Right lobe of liver (tissue), 6 donors: Measurements from ENCODE around the gene PPP1R1C. TPM values are rescaled to one million over a fixed set of nuclear protein-coding genes. Genes with fewer than 3 reads are reported as not detected.

ENCODE experiments used
- ATAC-seq, 4 donors: fragments of 200-7000 bp; cut with Tn5 transposase; one replicate each; pipeline ENCODE4 v1.9.1; 2020; ENCODE audit warnings: mild to moderate bottlenecking in 4 of 4, moderate library complexity in 4 of 4
- DNase-seq, 3 donors: peaks; one replicate each; pipeline ENCODE4 v3.0.0-alpha.2; 2020
- H3K27ac ChIP-seq, 3 donors: fragments of 200-600 bp; one replicate each; pipeline ENCODE4 v1.8.0; 2022
- H3K27me3 ChIP-seq, 2 donors: fragments of 200-600 bp; one replicate each; pipeline ENCODE4 v1.8.0; 2022
- H3K36me3 ChIP-seq, 4 donors: fragments of 200-600 bp; sonication (generic) in 1 of 4; one replicate each; pipeline versions ENCODE4 v1.5.1 to v1.8.0; 2017 to 2022; ENCODE audit warnings: control low read depth in 1 of 4
- H3K4me1 ChIP-seq, 4 donors: fragments of 200-600 bp; sonication (generic) in 1 of 4; one replicate each; pipeline versions ENCODE4 v1.5.1 to v1.8.0; 2017 to 2022; ENCODE audit warnings: control low read depth in 1 of 4
- H3K4me3 ChIP-seq, 3 donors: fragments of 200-600 bp; one replicate each; pipeline ENCODE4 v1.8.0; 2022
- H3K9me3 ChIP-seq, 4 donors: fragments of 200-600 bp; sonication (generic) in 1 of 4; one replicate each; pipeline versions ENCODE4 v1.5.1 to v1.8.0; 2017 to 2022; ENCODE audit warnings: control low read depth in 1 of 4
- CTCF ChIP-seq, 4 donors: fragments of 200-600 bp in 3 of 4; fragments of 450-650 bp in 1 of 4; IDR thresholded peaks; one replicate each; pipeline versions ENCODE4 v1.5.1 to v1.8.0; 2016 to 2022; ENCODE audit warnings: antibody characterized with exemption in 4 of 4, mild to moderate bottlenecking in 2 of 4
- POLR2A ChIP-seq: fragments of 450-650 bp; IDR thresholded peaks from one replicate; pipeline ENCODE4 v1.6.1; 2017; ENCODE audit warnings: antibody characterized with exemption, mild to moderate bottlenecking
- WGBS: methylation state at CpG from one replicate; pipeline ENCODE4 v1.1.6; 2018; ENCODE audit warnings: low coverage, low lambda C conversion rate; ENCODE audit not compliant: insufficient coverage; ENCODE audit errors: missing lambda C conversion rate; 5-methylcytosine and 5-hydroxymethylcytosine counted together
- intact Hi-C, 2 donors: fragments of 100-400 bp; cut with DNase I; formaldehyde crosslinking; loops; one replicate each; pipeline versions ENCODE4 v1.11.2 to v1.14.1; 2022
- total RNA-seq, 6 experiments: library from RNA; depleted of rRNA in 2 of 6; stranded (reverse); fragments of >200 nt in 2 of 6; fragmentation: NEBNext Ultra II Directional in 3 of 6; extraction: Animal tissue kit (Norgen Biotek cat#: 25700) in 3 of 6; gene quantifications; one replicate each; pipeline versions ENCODE4 v1.1.0 to v1.2.4, GENCODE V29; 2016 to 2023
- donor health status: DM: no; HTN: yes; CAD: no.
- donor health status: DM: no; HTN: no; CAD: no.
- donor health status: DM: no; HTN: no; CAD: no.
- donor health status: DM: no; HTN: yes; CAD: no.
- donor health status: DM: no; HTN: yes; CAD: no.

The PPP1R1C gene
- total RNA-seq, 6 experiments from 2014 or later: 1.8 to 22.2 (median 8.8) TPM

- no peak overlapping the region for H3K27ac ChIP-seq
- intact Hi-C loops: no loop called here
- ATAC-seq: no peak
Measured at GRCh38 chr2:182068811-182069210, 83.2 kb downstream of the PPP1R1C start.

GRCh38 chr2:182069416-182069815 lies 83.8 kb downstream of the PPP1R1C start:
- Histone ChIP-seq H3K27ac (no peak overlapping the region), H3K27me3 (no peaks in the 10 kb centered on the region), H3K4me3 (no peak overlapping the region), H3K36me3 (no peaks in the 10 kb centered on the region), H3K4me1 (peaks cover 0 to 20% (median 0%) of the 10 kb centered on the region in 4 donors), H3K9me3 (no peaks in the 10 kb centered on the region)
- DNase-seq (no peak), ATAC-seq (no peak)
- TF ChIP-seq CTCF (IDR thresholded peaks at IDR 0.05) (no peak), POLR2A (no peak)
- intact Hi-C loops: no loop called here

More at GRCh38 chr2:182068811-182069210, 83.2 kb downstream of the PPP1R1C start:
- no peaks in the 10 kb centered on the region for H3K27me3 ChIP-seq
- no peaks in the 10 kb centered on the region for H3K36me3 ChIP-seq
- H3K4me1 ChIP-seq: peaks cover 0 to 23% (median 2%) of the 10 kb centered on the region in 4 donors
- 71% methylated on average over 3 of the region's 3 CpGs for WGBS
- DNase-seq: no peak
- no peaks in the 10 kb centered on the region for H3K9me3 ChIP-seq
- no peak overlapping the region for H3K4me3 ChIP-seq
- TF ChIP-seq POLR2A: no peak
- no peak for TF ChIP-seq CTCF (IDR thresholded peaks at IDR 0.05)

GRCh38 chr2:182069908-182070307 lies 84.3 kb downstream of the PPP1R1C start:
- Histone ChIP-seq H3K4me1 (peaks cover 0 to 18% (median 0%) of the 10 kb centered on the region in 4 donors), H3K4me3 (no peak overlapping the region), H3K9me3 (no peaks in the 10 kb centered on the region), H3K27ac (no peak overlapping the region), H3K27me3 (no peaks in the 10 kb centered on the region), H3K36me3 (no peaks in the 10 kb centered on the region)
- TF ChIP-seq CTCF (IDR thresholded peaks at IDR 0.05) (no peak), POLR2A (no peak)
- no peak for ATAC-seq
- intact Hi-C loops: no loop called here
- no peak for DNase-seq
- 80% methylated on average over 2 of the region's 2 CpGs for WGBS

GRCh38 chr2:182070736-182071135 lies 85.1 kb downstream of the PPP1R1C start:
- no peak for TF ChIP-seq CTCF (IDR thresholded peaks at IDR 0.05)
- no peak for TF ChIP-seq POLR2A
- 96% methylated on average over 2 of the region's 2 CpGs for WGBS

GRCh38 chr2:182072861-182073260 lies 87.2 kb downstream of the PPP1R1C start:
- H3K9me3 ChIP-seq: no peaks in the 10 kb centered on the region
- WGBS: 67% methylated on average over 6 of the region's 6 CpGs

More at GRCh38 chr2:182070736-182071135, 85.1 kb downstream of the PPP1R1C start:
- H3K27ac ChIP-seq: no peak overlapping the region
- H3K36me3 ChIP-seq: no peaks in the 10 kb centered on the region
- intact Hi-C loops: no loop called here
- no peak for DNase-seq
- H3K9me3 ChIP-seq: no peaks in the 10 kb centered on the region
- H3K4me3 ChIP-seq: no peak overlapping the region
- peaks cover 0 to 18% (median 0%) of the 10 kb centered on the region in 4 donors for H3K4me1 ChIP-seq
- no peaks in the 10 kb centered on the region for H3K27me3 ChIP-seq
- ATAC-seq: no peak

More at GRCh38 chr2:182072861-182073260, 87.2 kb downstream of the PPP1R1C start:
- Histone ChIP-seq H3K4me1 (peaks cover 0 to 17% (median 0%) of the 10 kb centered on the region in 4 donors), H3K36me3 (no peaks in the 10 kb centered on the region), H3K27ac (no peak overlapping the region), H3K27me3 (no peaks in the 10 kb centered on the region), H3K4me3 (no peak overlapping the region)
- TF ChIP-seq CTCF (IDR thresholded peaks at IDR 0.05) (no peak), POLR2A (no peak)
- ATAC-seq (no peak), DNase-seq (no peak)
- intact Hi-C loops: no loop called here
